OCI-LY3 (cell line): ENCODE measurements around the gene STIM1.

Experiments
- EZH2phosphoT487 ChIP-seq: fragments of 200-600 bp; shearing (Covaris generic); IDR thresholded peaks from 2 replicates; pipeline ENCODE4 v1.6.1; 2018; ENCODE audit warnings: antibody characterized with exemption, mixed run types, low read depth
- TF ChIP-seq, protein P1 (sequence below): fragments of 200-600, 300-600 bp; sonication (generic); IDR thresholded peaks from 2 replicates; pipeline ENCODE4 v1.5.1; 2014; ENCODE audit warnings: antibody characterized with exemption, low read length, low read depth

DNA sequence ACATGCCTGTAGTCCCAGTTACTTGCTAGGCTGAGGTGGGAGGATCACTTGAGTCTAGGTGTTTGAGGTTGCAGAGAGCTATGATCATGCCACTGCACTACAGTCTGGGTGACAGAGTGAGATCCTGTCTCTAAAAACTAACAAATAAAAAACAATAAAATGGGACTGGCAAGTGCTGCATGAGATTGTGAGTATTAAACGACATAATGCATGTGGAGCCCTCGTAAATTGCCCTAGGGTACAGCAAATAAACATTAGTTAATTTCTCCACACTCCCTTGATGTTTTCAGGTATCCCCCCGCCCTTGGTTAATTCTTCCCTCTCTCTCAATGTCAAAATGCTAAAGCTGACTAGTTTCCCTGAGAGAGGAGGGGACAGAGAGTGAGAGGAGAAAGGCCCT lies 9.8 kb upstream of the STIM1 start:
- TF ChIP-seq, protein P1, sequence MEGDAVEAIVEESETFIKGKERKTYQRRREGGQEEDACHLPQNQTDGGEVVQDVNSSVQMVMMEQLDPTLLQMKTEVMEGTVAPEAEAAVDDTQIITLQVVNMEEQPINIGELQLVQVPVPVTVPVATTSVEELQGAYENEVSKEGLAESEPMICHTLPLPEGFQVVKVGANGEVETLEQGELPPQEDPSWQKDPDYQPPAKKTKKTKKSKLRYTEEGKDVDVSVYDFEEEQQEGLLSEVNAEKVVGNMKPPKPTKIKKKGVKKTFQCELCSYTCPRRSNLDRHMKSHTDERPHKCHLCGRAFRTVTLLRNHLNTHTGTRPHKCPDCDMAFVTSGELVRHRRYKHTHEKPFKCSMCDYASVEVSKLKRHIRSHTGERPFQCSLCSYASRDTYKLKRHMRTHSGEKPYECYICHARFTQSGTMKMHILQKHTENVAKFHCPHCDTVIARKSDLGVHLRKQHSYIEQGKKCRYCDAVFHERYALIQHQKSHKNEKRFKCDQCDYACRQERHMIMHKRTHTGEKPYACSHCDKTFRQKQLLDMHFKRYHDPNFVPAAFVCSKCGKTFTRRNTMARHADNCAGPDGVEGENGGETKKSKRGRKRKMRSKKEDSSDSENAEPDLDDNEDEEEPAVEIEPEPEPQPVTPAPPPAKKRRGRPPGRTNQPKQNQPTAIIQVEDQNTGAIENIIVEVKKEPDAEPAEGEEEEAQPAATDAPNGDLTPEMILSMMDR = no peak
- no peak for TF ChIP-seq EZH2phosphoT487
